T-helper 2 cell (primary cell): ENCODE results near the gene BLOC1S1.

Experiments used
- DNase-seq, 5 experiments: peaks; one replicate each; pipeline versions ENCODE4 v3.0.0 to v3.0.0-alpha.2; 2012 to 2022

Gene BLOC1S1

GRCh38 chr12:55728939-55729818, 13.3 kb downstream of the BLOC1S1 start, which contains the start of gene CD63:
Gene CD63 (minus strand): TSS chr12:55729009. CDS start chr12:55728341, 668 bp downstream.
- DNase-seq, result peak; percentile 32 to 71 (median 46)

DNA sequence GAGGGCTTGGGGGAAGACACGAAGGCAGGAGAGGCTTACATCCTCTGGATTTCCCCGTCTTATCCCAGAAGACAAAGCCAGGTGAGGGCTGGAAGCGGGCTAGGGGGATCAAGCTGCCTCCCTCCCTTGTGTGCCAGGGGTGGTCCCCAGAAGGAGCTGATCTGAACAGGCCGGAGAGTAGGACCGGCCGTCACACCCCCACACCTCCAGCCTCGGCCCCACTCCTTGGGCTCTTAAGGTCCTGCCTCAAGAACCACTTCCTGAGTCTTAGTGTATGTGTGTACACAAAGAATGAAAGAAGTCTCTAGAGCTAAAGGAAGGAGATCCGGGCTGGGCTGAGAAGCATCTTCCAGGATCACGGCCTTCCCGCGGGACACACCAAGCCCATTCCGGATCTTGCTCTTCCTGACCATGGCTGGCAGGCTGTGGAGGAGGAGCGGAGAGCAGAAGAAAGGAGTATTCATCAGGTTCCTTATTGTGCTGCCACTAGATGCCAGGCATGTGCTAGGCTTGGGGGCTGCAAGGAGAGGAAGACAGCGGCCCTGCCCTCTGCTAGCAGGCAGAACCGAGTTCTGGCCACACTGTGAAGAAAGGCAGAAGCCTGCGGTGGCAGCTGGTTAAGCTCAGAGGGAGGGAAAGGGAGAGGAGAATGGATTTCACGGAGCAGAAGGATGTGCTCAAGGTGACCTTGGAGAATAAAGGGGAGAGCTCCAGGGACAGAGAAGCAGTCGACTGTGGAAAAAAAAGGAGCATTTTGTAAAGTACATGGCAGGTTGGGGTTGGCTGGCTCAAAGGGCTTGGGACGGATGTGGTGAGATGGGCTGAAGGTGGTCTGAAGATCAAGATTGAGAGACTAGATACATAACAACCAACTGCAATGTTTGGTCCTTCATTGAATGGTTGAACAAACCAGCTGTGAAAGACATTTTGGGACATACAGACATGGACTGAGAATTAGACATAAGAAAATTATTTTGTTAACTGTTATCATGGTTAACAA, 14.3 kb downstream of the BLOC1S1 start:
- peak in 2 of 5 experiments; percentile 36 to 65 for DNase-seq

- no peak for DNase-seq
Measured at GRCh38 chr12:55732288-55732687, 16.4 kb downstream of the BLOC1S1 start.

DNA sequence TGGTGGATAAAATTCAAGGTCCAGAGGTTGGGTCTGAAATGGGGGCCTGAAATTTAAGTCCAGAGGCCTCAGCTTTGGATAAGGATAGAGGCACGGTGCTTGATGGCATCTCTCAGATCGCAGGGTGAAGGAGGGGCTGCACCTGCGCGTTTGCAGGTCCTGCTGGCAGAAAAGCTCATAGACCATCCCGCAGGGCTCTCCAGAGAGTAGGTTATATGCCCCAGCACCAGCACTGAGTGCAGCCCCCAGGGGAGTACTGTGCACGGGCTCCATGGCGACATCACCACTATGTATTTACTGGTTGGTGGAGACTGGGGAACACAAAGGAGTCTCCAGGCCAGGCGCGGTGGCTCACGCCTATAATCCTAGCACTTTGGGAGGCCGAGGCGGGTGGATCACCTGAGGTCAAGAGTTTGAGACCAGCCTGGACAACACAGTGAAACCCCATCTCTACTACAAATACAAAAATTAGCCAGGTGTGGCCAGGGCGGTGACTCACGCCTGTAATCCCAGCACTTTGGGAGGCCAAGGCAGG, 17.2 kb downstream of the BLOC1S1 start:
- no peak for DNase-seq

GRCh38 chr12:55733858-55734257, 18.0 kb downstream of the BLOC1S1 start:
- no peak for DNase-seq

DNA sequence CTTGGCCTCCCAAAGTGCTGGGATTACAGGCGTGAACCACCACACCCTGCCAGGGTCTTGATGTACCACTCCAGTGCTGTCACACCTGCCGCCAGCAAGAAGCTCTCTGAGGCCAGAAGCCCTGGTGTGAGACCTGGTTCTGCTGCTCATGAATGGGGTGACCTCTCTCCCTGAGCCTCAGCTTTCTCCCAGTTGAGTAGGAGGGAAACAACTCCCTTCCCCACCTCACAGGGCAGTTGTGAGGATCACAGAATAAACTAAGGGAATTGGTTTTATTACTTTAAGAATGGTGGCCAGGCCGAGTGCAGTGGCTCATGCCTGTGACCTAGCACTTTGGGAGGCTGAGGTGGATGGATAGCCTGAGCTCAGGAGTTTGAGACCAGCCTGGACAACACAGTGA, 18.7 kb downstream of the BLOC1S1 start:
- DNase-seq, result no peak

DNA sequence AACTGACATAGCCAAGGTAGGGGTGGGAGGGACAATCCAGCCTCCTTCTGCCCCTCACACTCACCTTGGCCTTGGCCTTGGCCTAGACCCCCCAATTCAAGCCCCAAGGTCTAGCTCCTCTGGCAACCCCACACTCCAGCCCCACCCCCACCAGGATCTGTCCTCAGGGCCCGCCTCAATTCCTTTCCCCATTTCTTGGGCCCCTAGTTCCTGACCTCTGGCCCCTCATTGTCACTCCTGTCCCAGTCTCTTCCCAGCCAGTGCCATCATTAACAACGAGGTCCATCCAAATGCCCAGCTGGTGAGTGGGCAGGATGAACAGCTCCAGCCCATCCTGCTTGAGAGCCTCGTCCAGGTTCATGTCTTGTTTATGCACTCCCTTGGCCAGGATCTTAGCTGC, 20.2 kb downstream of the BLOC1S1 start:
- DNase-seq, result no peak

- peak in 3 of 5 experiments; percentile 30 to 69 (median 39) for DNase-seq
Measured at GRCh38 chr12:55736780-55737580, 21.1 kb downstream of the BLOC1S1 start.

- no peak for DNase-seq
Measured at GRCh38 chr12:55737581-55738122, 21.8 kb downstream of the BLOC1S1 start.

- DNase-seq, result peak; percentile 27 to 93 (median 60)
Measured at GRCh38 chr12:55738123-55739024, 22.5 kb downstream of the BLOC1S1 start.

DNA sequence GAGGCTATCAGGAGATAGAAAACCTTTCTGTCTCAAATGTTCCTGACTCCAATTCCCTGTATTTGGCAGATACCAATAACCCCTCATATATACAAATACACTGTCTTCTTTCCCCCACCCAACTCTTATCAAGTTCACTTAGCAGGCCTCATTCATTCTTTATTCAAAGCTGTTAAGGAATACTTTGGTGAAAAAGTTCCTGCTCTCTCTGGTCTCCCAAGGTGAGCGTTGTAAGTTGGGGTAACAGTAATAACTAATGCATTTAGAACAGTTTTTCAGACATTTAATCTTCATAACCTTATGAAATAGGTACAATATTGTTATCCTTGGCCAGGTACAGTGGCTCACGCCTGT, 23.2 kb downstream of the BLOC1S1 start:
- DNase-seq, result no peak

- DNase-seq, result no peak
Measured at GRCh38 chr12:55741931-55742680, 26.3 kb downstream of the BLOC1S1 start.

DNA sequence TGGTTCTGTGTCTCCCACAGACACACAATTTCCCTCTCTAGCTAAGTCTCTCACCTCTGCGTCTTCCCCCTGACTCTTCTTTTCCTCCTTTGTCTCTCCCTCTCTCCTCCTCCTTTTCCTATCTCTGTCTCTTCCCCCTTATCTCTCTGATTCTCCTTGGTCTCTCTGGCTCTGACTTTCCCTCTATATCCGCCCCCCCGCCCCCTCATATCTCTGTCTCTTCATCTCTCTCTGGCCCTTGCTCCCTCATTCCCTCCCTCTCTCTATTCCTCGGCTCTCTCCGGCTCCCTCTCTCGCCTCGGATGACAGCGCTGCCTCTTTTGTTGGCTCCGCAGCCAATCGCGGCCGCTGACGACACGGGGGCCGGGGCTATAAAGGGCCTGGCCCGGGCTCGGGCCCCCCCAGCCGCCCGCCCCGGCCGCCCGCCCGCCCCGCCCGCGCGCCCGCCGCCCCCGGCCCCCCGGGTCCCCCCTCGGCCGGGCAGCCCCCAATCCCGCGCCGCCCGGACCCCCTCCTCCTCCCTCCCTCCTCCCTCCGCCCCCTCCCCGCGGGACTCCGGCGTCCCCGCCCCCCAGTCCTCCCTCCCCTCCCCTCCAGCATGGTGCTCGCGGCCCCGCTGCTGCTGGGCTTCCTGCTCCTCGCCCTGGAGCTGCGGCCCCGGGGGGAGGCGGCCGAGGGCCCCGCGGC, 27.0 kb downstream of the BLOC1S1 start, which contains the start of gene GDF11:
Gene GDF11, plus strand, starts transcription at position 404 of the 687 bp plus-strand sequence. Its CDS starts 195 bp downstream, at position 599.
- peak; percentile 56 to 83 (median 62) for DNase-seq

GRCh38 chr12:55743406-55744339, 27.8 kb downstream of the BLOC1S1 start:
- peak in 4 of 5 experiments; percentile 19 to 79 (median 41) for DNase-seq

DNA sequence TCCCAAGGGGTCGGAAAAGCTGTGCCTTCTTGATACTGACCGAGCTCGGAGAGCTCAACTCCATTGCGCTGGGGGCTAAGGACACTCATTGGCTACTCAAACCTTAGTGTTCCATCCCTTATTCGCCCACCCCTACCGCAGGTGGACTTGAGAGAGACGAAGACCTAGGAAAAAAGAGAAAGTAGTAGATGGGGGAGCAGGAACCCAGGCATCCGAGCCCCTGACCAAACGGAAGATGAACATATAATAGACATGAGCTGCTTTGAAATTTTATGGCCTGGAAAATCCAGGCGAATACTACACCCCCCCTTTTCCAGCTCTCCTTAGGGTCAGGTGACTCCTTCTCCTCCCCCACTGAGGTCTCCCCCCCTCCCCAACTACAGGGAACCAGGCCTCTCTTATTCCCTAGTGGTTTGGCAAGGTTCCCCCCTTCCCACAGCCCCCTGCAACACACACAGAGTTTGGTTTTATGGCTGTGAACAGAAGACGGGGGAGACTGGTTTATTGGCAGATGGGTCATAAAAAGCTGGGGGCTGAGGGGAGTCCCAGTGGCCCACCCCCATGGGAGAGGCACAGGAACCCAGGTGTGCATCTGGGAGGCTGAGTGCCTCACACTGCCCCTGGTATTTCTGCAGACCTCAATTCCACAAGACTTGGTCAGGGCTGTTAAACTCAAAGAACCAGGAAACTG, 28.6 kb downstream of the BLOC1S1 start:
- no peak for DNase-seq

DNA sequence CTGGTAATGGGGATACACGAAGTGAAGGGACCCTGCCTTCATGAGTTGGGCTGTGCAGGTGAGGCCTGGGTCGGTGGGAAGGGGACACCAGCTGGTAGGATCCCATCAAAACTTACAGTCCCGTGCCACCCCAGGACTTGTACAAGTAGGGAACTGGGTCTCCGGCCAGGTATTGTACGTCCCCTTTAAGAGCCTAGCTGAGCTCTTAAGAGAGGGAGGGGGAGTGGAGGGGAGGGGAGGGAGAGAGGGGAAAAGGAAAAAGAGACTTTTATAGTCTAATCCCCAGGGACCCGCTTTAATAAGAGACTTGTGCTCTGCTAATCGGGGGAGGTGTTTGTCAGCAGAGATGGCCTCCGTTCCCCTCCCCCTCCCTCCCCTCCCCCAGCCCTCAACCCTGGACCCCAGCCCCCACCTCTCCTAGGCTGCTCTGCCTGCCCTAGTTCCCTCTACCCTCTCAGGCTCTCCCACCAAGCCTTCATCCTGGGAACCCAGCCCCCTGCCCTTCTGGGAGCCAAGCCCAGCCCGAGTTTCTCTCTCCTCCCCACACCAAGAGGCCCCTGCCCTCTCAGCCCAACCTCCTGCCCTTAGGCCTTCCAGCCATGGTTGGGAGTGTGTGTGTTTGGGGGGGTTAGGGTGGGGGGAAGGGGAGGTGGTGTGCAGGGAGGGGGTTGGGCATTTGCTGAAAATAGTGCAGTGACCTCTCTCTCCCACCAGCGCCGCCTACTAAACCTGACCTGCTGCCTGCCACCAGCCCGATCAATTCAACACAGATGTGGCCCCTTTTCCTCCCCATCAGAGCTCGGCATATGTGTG, 29.7 kb downstream of the BLOC1S1 start:
- DNase-seq, result no peak
